HepG2 (cell line): ENCODE results near the gene NRSN2. TPM values are rescaled to one million over a fixed set of nuclear protein-coding genes. Genes with fewer than 3 reads are reported as not detected.

Experiments
- CENPT ChIP-seq: sonication (generic); formaldehyde crosslinking; IDR thresholded peaks from 2 replicates; pipeline ENCODE4 v1.8.0; 2022; ENCODE audit warnings: low read depth, mild to moderate bottlenecking, moderate library complexity, missing genetic modification reagents
- ELF1 ChIP-seq: sonication (generic); formaldehyde crosslinking; IDR thresholded peaks from 2 replicates; pipeline ENCODE4 v1.4.0; 2020; ENCODE audit warnings: missing genetic modification reagents
- FOSL2 ChIP-seq: sonication (generic); formaldehyde crosslinking; IDR thresholded peaks from 2 replicates; pipeline ENCODE4 v1.4.0; 2020; ENCODE audit warnings: missing genetic modification reagents
- FOXM1 ChIP-seq: sonication (generic); formaldehyde crosslinking; IDR thresholded peaks from 2 replicates; pipeline ENCODE4 v1.5.0; 2020; ENCODE audit warnings: missing genetic modification reagents
- HMGXB3 ChIP-seq: sonication (generic); formaldehyde crosslinking; IDR thresholded peaks from 2 replicates; pipeline ENCODE4 v1.4.0; 2020; ENCODE audit warnings: missing genetic modification reagents, borderline replicate concordance
- HNRNPLL ChIP-seq: fragments of 200-400 bp; formaldehyde crosslinking; IDR thresholded peaks from 2 replicates; pipeline ENCODE4 v1.6.1; 2017; ENCODE audit warnings: mild to moderate bottlenecking, low read depth, low read length; ENCODE audit not compliant: poor library complexity, severe bottlenecking
- LCORL ChIP-seq, 2 experiments: fragments of 450-650 bp in 1 of 2; sonication (generic) in 1 of 2; formaldehyde crosslinking in 1 of 2; IDR thresholded peaks; 2 replicates each; pipeline versions ENCODE4 v1.5.0 to v1.6.1; 2017 to 2020; ENCODE audit warnings: antibody characterized with exemption in 1 of 2, missing genetic modification reagents in 1 of 2
- PHF8 ChIP-seq: sonication (generic); formaldehyde crosslinking; IDR thresholded peaks from 2 replicates; pipeline ENCODE4 v1.5.0; 2020; ENCODE audit warnings: missing genetic modification reagents
- SNAPC2 ChIP-seq: sonication (generic); formaldehyde crosslinking; IDR thresholded peaks from 2 replicates; pipeline ENCODE4 v1.8.1; 2022; ENCODE audit warnings: mild to moderate bottlenecking, missing genetic modification reagents
- TAF1 ChIP-seq: sonication (generic); formaldehyde crosslinking; IDR thresholded peaks from 2 replicates; pipeline ENCODE4 v1.4.0; 2020; ENCODE audit warnings: missing genetic modification reagents
- ZNF232 ChIP-seq: sonication (generic); formaldehyde crosslinking; IDR thresholded peaks from 2 replicates; pipeline ENCODE4 v1.4.0; 2020; ENCODE audit warnings: missing genetic modification reagents, borderline replicate concordance
- ZNF333 ChIP-seq: sonication (generic); formaldehyde crosslinking; IDR thresholded peaks from 2 replicates; pipeline ENCODE4 v1.4.0; 2020; ENCODE audit warnings: mild to moderate bottlenecking, missing genetic modification reagents, borderline replicate concordance
- ZNF484 ChIP-seq: sonication (generic); formaldehyde crosslinking; IDR thresholded peaks from 2 replicates; pipeline ENCODE4 v1.5.1; 2020; ENCODE audit warnings: mild to moderate bottlenecking, low read depth, missing genetic modification reagents, borderline replicate concordance
- ZNF660 ChIP-seq: sonication (generic); formaldehyde crosslinking; IDR thresholded peaks from 2 replicates; pipeline ENCODE4 v1.5.1; 2020; ENCODE audit warnings: mild to moderate bottlenecking, low read depth, missing genetic modification reagents, borderline replicate concordance
- ZNF7 ChIP-seq: IDR thresholded peaks from 2 replicates; pipeline ENCODE4 v1.6.1; 2016; ENCODE audit warnings: missing biosample characterization, missing genetic modification reagents
- ZNF737 ChIP-seq: sonication (generic); formaldehyde crosslinking; IDR thresholded peaks from 2 replicates; pipeline ENCODE4 v1.5.0; 2020; ENCODE audit warnings: missing genetic modification reagents, mild to moderate bottlenecking, borderline replicate concordance
- ZNF749 ChIP-seq: sonication (generic); formaldehyde crosslinking; IDR thresholded peaks from 2 replicates; pipeline ENCODE4 v1.8.0; 2022; ENCODE audit warnings: mild to moderate bottlenecking, missing genetic modification reagents, moderate library complexity, borderline replicate concordance
- polyA plus RNA-seq, 8 experiments: library from polyadenylated mRNA; depleted of rRNA in 3 of 8; stranded (reverse) in 7 of 8; unstranded in 1 of 8; fragments of >200 nt; fragmentation: Illumina TruSeq in 4 of 8; extraction: Trizol in 4 of 8; gene quantifications; 2 replicates each; pipeline versions ENCODE4 v1.2.1 to v1.2.3, GENCODE V29; 2011 to 2016; ENCODE audit warnings: low read depth in 4 of 8, missing spikeins in 1 of 8, mixed read lengths in 1 of 8; ENCODE audit not compliant: insufficient read depth in 1 of 8
- total RNA-seq, 5 experiments: library from RNA; depleted of rRNA; stranded (reverse); fragments of >200 nt; fragmentation: Illumina TruSeq; extraction: Trizol; gene quantifications; 2 replicates each; pipeline ENCODE4 v1.2.3, GENCODE V29; 2016; ENCODE audit warnings: low read depth in 1 of 5
- TF ChIP-seq, protein P1 (sequence below): sonication (generic); formaldehyde crosslinking; conservative IDR thresholded peaks from 2 replicates; pipeline ENCODE4 v1.4.0; 2020; ENCODE audit warnings: missing genetic modification reagents
- TF ChIP-seq, protein P2 (sequence below): sonication (generic); formaldehyde crosslinking; IDR thresholded peaks from 2 replicates; pipeline ENCODE4 v1.9.0; 2022; ENCODE audit warnings: missing genetic modification reagents, mild to moderate bottlenecking, borderline replicate concordance
- TF ChIP-seq, protein P3 (sequence below): sonication (generic); formaldehyde crosslinking; IDR thresholded peaks from 2 replicates; pipeline ENCODE4 v1.8.1; 2023; ENCODE audit warnings: mild to moderate bottlenecking, missing genetic modification reagents

Gene NRSN2
- total and polyA plus RNA-seq, 2 of the 13 experiments (the other 11 are each of a cell fraction or from before 2014, with no cell fraction given): 32.3 to 49.4 TPM

DNA sequence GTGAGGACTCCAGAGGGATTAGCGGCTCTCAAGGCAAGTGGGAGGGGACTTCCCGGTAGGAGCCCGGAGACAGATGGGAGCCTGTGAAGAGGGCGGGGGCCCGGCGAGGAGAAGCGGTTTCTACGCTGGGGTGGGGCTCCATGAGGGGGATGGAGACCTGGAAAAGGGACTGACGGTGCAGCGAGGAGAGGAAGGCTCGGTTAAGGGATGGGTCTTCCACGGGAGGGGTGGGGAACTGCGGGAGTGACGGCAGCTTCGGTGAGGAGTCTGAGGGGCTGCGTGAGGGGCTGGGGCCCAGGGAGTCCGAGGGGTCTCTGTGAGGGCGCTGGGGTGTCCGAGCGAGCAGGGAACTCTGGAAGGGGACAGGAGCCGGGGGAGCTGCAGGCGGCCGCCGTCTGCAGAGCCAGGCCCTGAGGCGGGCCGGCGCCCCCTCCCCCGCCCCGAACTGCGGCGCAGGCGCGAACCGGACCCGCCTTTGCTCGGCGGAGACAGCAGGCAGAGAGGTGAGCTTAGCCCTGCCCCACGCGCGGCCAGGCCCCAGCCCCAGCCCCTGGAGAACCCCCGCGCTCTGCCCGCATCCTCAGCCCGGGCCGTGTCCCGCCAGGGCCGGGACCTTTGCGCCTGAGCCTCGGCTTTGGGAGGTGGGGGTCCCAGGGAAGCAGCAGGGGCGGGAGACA, at the start of gene NRSN2 (continued):
- peak; percentile 53 for TF ChIP-seq HNRNPLL
- no peak; the same call in 1 of the 2 replicates for TF ChIP-seq ELF1 (CRISPR knock-in tag)
- TF ChIP-seq, protein P1, sequence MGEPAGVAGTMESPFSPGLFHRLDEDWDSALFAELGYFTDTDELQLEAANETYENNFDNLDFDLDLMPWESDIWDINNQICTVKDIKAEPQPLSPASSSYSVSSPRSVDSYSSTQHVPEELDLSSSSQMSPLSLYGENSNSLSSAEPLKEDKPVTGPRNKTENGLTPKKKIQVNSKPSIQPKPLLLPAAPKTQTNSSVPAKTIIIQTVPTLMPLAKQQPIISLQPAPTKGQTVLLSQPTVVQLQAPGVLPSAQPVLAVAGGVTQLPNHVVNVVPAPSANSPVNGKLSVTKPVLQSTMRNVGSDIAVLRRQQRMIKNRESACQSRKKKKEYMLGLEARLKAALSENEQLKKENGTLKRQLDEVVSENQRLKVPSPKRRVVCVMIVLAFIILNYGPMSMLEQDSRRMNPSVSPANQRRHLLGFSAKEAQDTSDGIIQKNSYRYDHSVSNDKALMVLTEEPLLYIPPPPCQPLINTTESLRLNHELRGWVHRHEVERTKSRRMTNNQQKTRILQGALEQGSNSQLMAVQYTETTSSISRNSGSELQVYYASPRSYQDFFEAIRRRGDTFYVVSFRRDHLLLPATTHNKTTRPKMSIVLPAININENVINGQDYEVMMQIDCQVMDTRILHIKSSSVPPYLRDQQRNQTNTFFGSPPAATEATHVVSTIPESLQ (CRISPR knock-in tag): peak; percentile 67; the same call in 1 of the 2 replicates
- TF ChIP-seq, protein P2, sequence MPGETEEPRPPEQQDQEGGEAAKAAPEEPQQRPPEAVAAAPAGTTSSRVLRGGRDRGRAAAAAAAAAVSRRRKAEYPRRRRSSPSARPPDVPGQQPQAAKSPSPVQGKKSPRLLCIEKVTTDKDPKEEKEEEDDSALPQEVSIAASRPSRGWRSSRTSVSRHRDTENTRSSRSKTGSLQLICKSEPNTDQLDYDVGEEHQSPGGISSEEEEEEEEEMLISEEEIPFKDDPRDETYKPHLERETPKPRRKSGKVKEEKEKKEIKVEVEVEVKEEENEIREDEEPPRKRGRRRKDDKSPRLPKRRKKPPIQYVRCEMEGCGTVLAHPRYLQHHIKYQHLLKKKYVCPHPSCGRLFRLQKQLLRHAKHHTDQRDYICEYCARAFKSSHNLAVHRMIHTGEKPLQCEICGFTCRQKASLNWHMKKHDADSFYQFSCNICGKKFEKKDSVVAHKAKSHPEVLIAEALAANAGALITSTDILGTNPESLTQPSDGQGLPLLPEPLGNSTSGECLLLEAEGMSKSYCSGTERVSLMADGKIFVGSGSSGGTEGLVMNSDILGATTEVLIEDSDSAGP (CRISPR knock-in tag): no peak; the same call in none of the 2 replicates
- TF ChIP-seq, protein P3, sequence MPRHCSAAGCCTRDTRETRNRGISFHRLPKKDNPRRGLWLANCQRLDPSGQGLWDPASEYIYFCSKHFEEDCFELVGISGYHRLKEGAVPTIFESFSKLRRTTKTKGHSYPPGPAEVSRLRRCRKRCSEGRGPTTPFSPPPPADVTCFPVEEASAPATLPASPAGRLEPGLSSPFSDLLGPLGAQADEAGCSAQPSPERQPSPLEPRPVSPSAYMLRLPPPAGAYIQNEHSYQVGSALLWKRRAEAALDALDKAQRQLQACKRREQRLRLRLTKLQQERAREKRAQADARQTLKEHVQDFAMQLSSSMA (CRISPR knock-in tag): peak; percentile 77; the same call in 1 of the 2 replicates
- 0 out of 2 replicates have a peak, but pooled peaks have one; percentile 1 for TF ChIP-seq ZNF737
- no peak for TF ChIP-seq FOXM1
- TF ChIP-seq HMGXB3 (CRISPR knock-in tag): peak; percentile 74
- TF ChIP-seq LCORL (IDR thresholded peaks at IDR 0.05): no peak
- peak; percentile 68; the same call in 1 of the 2 replicates for TF ChIP-seq LCORL (CRISPR knock-in tag; IDR thresholded peaks at IDR 0.05)
- 0 out of 2 replicates have a peak, but pooled peaks have one; percentile 60 for TF ChIP-seq SNAPC2 (CRISPR knock-in tag)
- 0 out of 2 replicates have a peak, but pooled peaks have one; percentile 15 for TF ChIP-seq ZNF333
- peak; percentile 62 for TF ChIP-seq TAF1 (CRISPR knock-in tag)
- TF ChIP-seq ZNF232 (CRISPR knock-in tag): peak; percentile 76; the same call in 1 of the 2 replicates
- 0 out of 2 replicates have a peak, but pooled peaks have one; percentile 65 for TF ChIP-seq ZNF484 (CRISPR knock-in tag)
- TF ChIP-seq FOSL2 (CRISPR knock-in tag): 0 out of 2 replicates have a peak, but pooled peaks have one; percentile 8
- TF ChIP-seq ZNF7 (CRISPR knock-in tag): no peak
- no peak for TF ChIP-seq CENPT
- TF ChIP-seq PHF8: peak; percentile 58
- TF ChIP-seq ZNF749 (CRISPR knock-in tag): peak; percentile 94; the same call in 1 of the 2 replicates
- no peak for TF ChIP-seq ZNF660
